LoVo (cell line): ENCODE data around the gene R3HDM4.
A peak's percentile ranks its signal among the peaks of the same experiment; 100 is the strongest.

Experiments used
- DNase-seq: peaks from one replicate; pipeline ENCODE4 v3.0.0-alpha.2; 2016; ENCODE audit warnings: low spot score

R3HDM4 gene

DNA sequence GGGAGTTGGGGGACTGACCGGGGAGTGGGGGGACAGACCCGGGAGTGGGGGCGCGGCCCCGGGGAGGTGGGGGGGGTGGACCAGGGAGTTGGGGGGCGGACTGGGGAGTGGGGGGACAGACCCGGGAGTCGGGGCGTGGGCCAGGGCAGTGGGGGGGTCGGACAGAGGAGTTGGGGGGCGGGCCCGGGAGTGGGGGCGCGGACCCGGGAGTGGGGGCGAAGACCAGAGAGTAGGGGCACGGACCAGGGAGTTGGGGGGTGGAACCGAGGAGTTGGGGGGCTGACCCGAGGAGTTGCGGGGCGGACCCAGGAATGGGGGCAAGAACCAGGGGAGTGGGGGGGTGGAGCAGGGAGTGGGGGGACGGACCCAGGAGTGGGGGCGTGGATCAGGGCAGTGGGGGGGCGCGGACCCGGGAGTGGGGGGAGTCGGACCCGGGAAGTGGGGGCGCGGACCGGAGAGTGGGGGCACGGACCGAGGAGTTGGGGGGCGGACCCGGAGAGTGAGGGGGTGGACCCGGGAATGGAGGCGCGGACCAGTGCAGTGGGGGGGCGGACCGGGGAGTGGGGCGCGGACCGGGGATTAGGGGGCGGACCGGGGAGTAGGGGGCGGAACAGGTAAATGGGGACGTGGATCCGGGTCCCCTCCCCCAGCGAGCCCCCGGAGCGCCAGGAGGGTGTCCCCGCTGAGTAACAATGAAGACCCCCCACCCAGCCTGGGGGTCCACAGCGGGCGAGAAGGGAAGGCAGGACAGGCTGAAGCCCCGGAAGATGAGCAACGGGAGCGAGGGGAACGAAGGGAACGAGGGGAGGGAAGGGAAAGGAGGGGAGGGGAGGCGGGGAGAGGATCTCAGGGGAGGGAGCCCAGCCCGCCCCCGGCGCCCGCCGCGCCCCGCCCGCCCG is 589 bp downstream of the R3HDM4 start:
- DNase-seq = no peak

DNA sequence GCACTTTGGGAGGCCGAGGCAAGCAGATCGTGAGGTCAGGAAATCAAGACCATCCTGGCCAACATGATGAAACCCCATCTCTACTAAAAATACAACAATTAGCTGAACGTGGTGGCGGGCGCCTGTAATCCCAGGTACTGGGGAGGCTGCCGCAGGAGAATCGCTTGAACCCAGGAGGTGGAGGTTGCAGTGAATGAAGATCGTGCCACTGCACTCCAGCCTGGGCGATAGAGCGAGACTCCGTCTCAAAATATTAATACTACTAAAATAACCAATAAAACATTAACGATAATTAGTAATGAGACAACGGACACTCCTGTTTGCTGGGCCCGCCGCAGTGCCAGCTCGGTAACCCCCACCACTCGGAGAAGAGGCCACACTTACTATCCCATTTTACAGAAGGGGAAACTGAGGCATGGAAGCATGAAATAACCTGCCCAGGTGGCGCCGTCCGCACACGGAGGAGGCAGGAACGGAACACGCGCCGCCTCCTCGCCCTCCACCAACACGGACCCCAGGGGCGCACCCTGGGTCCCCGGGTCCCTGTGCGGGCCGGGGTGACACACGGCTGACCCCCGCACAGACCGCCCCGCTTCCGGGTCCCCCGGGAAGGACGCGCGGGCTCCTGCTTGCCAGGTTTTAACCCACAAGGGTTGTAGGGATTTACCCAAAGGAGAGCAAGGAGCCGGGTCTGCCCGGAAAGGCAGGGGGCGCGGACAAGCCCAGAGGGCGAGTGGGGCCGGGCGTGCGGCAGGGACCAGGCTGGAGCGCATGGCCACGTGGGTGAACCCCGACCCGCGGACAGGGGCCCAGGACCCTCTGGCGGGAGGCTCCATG is 1.6 kb downstream of the R3HDM4 start:
- DNase-seq = no peak

DNA sequence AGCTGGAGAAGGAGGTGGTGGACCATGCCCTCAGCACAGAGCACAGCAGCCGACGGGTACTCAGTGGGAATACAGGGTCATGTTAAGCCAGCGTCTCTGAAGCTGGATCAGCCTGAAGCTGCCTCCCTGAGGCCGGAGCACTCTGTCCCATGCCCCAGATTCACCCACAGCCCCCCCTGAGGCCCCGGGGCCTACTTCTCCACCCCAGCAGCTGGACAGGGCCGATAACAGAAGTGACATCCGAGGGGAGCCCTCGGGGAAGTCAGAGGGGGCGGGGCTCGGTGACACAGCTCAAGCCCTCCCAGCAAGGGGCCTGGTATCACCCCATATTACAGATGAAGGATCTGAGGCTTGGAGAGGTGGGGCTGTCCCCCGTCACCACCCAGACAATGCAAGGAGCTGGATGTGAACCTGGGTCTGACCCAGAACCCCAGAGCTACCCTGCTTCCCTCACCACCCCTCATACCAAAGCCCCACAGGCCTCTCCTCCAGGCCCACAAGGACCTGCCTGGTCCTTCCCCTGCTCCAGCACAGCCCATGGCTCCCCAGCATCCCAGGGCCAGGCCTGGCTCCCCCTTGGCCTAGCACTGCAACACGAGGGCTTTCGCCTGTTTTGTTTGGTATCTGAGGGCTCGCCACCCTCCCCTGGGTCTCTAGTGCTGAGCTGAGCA is 5.7 kb downstream of the R3HDM4 start:
- no peak for DNase-seq

DNA sequence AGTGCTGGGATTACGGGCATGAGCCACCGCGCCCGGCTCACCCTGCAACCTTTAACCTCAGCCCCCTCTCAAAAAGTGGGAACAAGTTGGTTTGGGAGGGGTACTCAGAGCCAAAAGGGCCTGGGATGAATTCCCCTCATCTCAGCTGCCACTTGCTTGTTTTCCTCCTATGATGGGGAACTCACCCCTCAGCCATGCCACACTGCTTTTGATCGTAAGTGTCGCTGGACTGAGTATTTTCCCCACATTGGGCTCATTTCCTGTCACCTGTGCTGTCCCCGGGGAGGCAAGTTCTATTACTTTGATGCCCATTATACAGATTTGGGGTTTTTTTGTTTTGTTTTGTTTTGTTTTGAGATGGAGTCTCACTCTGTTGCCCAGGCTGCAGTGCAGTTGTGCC is 6.5 kb downstream of the R3HDM4 start:
- no peak for DNase-seq

DNA sequence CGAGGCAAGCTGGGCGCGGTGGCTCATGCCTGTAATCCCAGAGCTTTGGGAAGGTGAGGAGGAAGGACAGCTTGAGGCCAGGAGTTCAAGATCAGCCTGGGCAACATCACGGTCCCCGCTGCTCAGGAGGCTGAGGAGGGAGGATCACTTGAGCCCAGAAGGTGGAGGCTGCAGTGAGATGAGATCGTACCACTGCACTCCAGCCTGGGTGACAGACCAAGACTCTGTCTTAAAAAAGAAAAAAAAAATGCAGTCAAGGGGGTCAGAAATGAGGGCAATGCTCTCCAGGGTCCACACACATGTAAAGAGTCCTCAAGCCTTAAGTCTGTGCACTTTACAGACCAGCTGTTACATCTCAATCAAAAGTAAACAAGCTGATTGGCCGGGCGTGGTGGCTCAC is 8.5 kb downstream of the R3HDM4 start:
- no peak for DNase-seq

DNA sequence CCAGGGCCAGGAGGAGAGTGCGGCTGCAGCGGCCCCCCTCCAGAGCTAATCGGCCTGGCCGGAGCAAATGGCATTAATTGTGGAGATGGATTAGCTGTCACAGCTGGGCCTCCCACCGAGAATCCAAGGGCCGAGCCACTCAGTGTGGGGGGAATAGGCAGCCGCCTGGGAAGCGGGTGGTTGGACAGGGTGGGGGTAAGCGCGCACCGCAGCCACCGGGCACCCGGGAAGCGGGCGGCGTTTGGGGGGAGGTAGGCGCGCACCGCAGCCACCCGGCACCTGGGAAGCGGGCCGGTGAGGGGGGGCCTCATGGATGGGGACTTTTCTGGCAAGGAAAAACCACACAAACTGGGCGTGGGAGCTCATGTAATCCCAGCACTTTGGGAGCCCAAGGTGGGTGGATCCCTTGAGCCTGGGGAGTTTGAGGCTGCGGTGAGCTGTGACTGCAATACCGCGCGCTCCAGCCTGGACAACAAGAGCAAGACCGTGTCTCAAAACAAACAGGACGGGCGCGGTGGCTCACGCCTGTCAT is 9.7 kb downstream of the R3HDM4 start:
- DNase-seq = no peak

DNA sequence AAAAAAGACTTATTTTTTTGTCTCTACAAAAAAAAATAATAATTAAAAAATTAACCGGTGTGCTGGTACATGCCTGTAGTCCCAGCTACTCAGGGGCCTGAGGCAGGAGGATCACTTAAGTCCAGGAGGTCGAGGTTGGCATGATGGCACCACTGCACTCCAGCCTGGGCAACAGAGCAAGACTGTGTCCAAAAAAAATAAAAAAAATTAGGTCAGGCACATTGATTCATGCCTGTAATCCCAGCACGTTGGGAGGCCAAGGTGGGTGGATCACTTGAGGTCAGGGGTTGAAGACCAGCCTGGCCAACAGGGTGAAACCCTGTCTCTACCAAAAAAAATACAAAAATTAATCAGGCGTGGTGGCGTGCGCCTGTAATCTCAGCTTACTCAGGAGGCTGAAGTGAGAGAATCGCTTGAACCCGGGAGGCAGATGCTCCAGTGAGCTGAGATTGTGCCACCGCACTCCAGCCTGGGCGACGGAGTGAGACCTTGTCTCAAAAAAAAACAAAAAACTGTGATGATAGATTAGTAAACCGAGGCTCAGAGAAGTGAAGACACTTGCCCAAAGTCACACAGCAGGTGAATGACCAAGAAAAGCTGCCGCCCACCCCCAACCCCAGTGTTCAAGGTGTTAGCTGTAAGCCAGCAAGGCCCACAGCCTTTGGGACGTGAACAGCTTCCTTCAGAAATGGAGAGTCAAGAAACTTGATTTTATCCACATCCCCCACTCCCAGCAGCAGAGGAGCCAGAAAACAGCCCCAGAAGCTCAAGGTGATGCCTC is 10.4 kb downstream of the R3HDM4 start:
- no peak for DNase-seq

DNA sequence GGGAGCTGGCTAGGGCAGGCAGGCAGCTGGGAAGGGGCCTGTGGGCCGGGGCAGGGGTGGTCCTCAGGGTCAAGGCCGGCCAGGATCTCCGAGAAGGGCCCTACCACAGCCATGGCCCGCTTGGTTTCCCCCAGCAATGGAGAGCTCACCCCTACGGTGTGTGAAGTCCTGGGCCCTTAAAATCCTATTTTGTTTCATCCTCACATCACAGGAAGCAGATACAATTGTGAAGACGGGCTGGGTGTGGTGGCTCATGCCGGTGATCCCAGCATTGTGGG is 11.0 kb downstream of the R3HDM4 start:
- DNase-seq = no peak

DNA sequence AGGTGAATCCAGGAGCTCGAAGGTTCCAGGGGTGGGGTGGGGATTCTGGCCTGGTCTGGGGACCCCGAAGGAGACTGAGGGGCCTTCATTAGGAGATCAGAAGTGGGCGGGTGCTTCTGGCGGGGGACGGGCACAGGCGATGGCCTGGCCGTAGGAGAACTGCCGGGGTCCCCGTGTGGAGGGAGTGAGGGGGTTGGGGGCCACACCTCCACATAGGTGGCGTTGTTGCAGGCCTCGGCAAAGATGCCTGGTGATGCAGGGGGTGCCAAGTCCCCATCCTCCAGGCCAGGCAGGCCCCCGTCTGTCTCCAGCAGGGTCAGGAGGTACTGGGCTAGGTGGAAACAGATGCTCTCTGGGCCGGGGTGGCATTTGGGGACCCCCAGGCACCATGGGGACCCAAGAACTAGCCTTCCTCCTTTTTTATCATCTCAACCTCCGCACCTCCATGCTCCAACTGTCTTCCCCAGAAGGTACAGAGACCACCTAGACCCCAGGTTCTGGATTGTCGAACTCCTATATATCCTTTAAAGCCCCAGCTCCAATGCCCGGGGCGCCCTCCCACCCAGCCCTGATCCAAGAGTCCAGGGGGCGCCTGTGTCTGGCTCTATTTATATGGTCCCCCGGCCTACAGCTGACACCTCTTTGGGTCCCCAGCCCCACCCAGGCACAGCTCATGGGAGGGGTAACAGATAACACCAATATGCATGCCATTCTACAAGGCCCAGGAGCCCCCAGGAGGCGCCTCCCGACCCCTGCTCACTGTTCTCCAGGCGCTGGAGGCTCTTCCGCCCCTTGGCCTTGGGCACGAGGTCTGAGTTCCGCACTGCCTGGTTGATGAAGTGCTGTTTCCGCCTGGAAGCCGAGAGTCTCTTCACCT is 11.6 kb downstream of the R3HDM4 start:
- DNase-seq = no peak

DNA sequence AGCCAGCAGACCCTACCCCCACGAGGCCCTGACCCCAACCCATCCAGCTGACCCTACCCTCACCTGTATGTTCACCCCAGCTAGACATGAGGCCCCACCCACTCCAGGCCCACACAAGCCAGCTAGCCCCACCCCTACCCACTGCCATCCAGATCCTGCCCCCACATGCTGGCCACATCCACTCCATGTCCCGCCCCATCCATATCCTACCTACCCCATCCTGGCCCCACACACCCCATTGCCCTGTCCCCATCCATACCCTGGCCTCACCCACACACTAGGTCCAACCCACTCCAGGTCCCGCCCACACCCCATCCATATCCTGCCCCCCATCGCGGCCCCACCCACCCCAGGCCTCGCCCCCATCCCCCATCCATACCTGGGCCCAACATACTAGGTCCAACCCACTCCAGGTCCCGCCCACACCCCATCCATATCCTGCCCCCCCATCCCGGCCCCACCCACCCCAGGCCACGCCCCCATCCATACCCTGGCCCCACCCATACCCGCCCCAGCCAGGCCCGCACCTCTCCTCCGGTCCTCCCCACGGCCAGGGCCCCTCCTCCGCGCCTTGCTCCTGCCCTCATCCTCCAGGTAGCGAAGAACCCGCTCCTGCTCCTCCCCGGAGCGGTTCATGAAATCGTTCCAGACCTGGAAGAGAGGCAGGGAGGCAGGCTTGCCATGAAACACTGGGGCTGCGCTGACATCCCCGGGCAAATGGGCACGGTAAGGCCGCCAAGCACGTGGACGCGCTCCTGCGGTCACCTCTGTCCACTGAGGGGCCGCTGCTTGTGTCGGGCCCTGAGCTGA is 12.5 kb downstream of the R3HDM4 start:
- no peak for DNase-seq

DNA sequence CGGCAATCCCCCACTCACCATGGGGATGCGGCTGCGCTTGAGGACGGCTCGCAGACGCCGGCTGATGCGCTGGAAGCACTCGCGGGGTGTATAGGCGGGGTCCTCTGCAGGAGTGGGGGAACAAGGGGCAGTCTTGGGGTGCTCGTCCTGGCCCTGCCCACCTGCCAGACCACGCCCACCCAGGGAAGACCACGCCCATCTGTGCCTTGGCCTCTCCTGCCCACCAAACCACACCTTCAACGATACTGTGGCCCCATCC is 13.0 kb downstream of the R3HDM4 start:
- no peak for DNase-seq

DNA sequence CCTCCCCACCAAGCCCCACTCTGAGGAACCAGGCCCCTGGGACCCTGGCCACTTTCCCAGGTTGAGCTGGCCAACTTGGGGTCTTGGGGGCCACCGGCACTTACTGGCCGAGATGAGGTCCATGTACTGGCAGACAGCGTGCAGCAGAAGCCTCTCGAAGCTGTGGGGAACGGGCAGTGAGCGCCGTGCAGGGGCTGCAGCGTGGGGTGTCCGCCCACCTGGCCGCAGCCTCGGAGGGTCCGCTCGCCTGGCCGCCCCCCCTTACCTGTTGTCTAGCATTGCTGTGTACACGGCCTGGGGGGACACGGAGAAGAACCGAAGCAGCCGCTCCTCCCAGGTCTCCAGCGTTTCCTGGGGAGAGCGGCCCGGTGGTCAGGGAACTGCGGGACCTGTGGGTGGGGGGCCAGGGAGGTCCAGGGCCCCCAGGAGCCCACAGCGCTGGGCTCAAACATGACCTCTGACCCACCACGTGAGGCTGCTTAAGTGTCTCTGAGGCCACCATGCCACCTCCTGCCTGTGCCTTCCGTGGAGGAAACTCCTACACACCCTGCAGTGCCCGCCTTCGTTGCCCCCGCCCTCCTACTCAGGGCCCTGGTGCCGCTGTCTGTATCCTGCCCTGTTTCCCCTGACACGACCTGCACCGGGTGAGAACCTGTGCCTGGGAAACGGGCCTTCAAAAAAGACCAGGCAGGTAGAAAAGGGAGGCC is 13.5 kb downstream of the R3HDM4 start:
- DNase-seq = no peak

DNA sequence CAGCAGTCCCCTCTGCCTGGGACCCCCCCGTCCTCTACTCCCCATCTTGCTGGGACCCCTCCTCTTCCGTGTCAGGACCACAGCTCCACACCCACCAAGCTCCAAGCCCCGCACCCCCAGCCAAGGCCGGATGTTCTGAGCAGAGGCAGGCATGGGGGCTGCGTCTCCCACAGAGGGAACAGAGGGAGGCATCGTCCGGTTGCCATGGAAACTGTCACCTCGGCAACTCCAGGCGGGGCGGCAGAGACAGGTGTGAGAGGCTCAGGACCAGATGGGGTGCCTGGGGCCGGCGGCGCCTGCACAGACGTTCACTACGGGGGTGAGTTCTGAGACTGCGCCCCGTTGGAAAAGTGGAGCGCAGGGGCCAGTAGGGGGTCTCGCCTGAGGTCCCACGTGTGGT is 14.4 kb downstream of the R3HDM4 start:
- no peak for DNase-seq

DNA sequence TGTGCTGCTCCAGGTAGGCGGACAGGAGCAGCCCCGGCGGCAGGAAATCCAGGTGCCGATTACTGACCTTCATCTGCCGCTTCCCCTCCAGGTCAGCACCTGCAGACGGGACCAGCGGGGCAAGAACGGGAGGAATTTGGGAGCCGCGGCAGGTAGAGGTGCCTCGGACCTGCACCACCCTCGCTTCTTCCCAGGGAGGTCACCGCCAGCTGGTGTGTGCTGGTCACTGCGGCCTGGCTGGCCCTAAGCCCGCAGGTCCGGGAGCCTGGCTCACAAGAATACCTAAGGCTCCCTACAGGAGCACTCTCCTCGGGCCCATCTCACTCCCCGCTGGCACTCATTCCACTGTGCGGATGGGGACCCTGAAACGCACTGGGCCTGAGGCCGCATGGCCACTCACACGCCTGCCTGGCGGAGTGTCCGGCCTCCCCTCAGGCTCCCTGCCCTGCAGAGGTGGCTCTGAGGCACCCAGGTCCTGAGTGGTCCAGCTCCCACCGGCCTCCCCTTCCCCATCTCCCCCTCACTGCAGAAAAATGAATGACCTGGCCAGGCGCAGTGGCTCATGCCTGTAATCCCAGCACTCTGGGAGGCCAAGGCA is 15.5 kb downstream of the R3HDM4 start:
- no peak for DNase-seq

DNA sequence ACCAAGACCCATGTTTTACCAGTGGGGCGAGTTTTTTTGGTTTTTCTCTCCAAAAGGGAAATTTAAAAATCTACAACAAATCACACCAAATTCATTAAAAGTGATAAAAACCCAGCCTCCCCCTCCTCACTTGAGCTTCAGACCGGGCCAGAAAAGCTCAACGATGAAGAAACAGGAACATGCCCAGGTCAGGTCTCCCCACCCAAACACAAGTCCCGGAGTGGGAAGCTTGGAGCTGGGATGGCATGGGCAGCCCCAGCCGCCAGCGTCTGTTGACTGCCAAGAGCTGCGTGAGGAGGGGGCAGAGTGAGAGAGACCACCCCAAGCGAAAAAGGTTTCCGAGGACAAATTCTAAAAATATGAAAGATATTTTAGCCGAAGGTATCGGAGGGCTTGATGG is 16.0 kb downstream of the R3HDM4 start:
- DNase-seq = no peak

DNA sequence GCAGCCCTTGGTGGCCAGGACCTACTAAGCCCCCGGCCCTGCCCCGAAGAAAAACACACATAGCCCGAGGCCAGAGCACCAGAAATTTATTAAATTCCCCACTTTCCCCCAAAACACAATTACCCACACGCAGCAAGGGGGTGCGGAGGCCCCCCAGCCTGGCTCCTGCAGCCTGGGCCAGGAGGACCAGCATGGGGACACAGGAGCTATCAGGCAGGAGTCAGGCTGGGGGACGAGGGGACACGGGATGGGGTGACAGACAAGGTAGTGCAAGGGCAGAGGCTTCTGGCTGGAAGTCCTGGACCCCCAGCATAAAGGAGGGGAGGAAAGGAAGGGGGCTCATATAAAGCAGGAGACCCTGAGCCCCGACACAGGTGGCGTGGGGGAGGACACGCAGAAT is 16.6 kb downstream of the R3HDM4 start:
- no peak for DNase-seq

DNA sequence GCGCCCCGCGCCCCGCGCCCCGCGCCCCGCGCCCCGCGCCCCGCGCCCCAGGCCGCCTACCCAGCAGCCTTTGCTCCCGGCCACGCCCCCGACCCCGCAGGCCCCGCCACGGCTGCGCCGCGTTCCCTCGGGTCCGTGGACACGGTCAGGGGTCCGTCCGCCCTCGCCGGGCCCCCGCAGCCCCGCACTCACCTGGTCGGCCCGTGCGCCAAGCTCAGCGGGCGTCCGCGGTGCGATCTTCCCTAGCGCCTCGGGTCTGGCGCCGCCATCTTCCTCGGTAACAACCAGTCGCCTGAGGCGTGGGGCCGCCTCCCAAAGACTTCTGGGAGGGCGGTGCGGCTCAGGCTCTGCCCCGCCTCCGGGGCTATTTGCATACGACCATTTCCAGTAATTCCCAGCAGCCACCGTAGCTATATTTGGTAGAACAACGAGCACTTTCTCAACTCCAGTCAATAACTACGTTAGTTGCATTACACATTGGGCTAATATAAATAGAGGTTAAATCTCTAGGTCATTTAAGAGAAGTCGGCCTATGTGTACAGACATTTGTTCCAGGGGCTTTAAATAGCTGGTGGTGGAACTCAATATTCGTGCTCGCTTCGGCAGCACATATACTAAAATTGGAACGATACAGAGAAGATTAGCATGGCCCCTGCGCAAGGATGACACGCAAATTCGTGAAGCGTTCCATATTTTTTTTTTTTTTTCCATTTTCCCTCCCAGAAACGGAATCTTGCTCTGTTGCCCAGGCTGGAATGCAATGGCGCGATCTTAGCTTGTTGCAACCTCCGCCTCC is 19.9 kb downstream of the R3HDM4 start, which contains the start of the genes MED16 and RNU6-9:
TSS of gene MED16 (minus strand) at position 294 of the 796 bp plus-strand sequence. CDS start 2,056 bp downstream, outside the sequence.
TSS of gene RNU6-9 (plus strand) at position 591 of the 796 bp plus-strand sequence.
- DNase-seq = peak; percentile 94

DNA sequence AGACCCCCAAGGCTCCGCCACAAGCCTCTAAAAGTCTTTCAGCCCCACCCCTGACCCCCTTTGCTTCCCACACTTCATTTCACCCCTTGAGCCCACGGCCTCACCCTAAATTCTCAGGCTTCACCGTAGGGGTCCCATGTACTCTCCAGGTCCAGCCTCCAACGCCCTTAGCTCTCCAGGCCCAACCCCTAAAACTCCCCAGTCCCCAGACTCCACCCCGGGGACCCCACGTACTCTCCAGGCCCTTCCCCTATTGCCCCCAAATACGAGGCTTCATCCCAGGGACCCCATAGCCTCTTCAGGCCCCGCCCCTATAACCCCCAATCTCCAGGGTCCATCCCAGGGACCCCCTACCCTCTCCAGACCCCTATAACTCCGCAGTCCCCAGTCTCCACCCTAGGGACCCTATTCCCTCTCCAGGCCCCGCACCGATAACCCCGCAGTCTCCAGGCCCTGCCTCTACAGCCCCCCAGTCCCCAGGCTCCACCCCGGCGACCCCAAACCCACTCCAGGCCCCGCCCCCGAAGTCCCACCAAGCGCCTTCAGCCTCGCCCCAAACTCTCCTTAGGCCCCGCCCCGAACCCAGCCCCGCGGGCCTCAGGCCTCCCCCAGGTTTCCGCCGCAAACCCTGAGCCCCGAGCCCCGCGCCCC is 20.7 kb downstream of the R3HDM4 start:
- no peak for DNase-seq
